Activated T-cell treated with anti-CD3 and anti-CD28 coated beads, Interleukin-2, amount 50 U/mL, for 72 hours (primary cell): ENCODE results near the gene SLC9A4. TPM values are rescaled to one million over a fixed set of nuclear protein-coding genes. Genes with fewer than 3 reads are reported as not detected.

Source experiments
- ATAC-seq, 2 donors: fragments of 150-1000 bp; cut with Tn5 transposase; replicated peaks in 1 of 2; 2 replicates each; pipeline ENCODE4 v1.10.0; 2021; ENCODE audit warnings: moderate library complexity in 2 of 2, mild to moderate bottlenecking in 1 of 2
- DNase-seq, 2 donors: peaks; one replicate each; pipeline ENCODE4 v3.0.0; 2021 to 2022; ENCODE audit warnings: mixed read lengths in 1 of 2
- H3K27ac Mint-ChIP-seq: one replicate; pipeline ENCODE4 v1.8.0; 2022; ENCODE audit warnings: mild to moderate bottlenecking, moderate library complexity, mixed read lengths
- H3K27me3 Mint-ChIP-seq: one replicate; pipeline ENCODE4 v1.8.0; 2022; ENCODE audit warnings: low read depth, mixed read lengths
- H3K36me3 Mint-ChIP-seq, 2 donors: one replicate each; pipeline ENCODE4 v1.8.0; 2022; ENCODE audit warnings: mixed read lengths in 2 of 2, mild to moderate bottlenecking in 1 of 2; ENCODE audit not compliant: insufficient read depth in 2 of 2
- H3K4me1 Mint-ChIP-seq: one replicate; pipeline ENCODE4 v1.8.0; 2022; ENCODE audit warnings: low read depth, mixed read lengths
- H3K4me3 Mint-ChIP-seq, 2 donors: one replicate each; pipeline ENCODE4 v1.8.0; 2022; ENCODE audit warnings: mild to moderate bottlenecking in 2 of 2, mixed read lengths in 2 of 2, moderate library complexity in 2 of 2
- H3K9me3 Mint-ChIP-seq, 2 donors: one replicate each; pipeline ENCODE4 v1.8.0; 2022; ENCODE audit warnings: mixed read lengths in 2 of 2
- total RNA-seq, 2 donors: library from RNA; stranded (reverse); gene quantifications; one replicate each; pipeline ENCODE4 v1.2.3, GENCODE V29; 2022

Gene SLC9A4, protein sequence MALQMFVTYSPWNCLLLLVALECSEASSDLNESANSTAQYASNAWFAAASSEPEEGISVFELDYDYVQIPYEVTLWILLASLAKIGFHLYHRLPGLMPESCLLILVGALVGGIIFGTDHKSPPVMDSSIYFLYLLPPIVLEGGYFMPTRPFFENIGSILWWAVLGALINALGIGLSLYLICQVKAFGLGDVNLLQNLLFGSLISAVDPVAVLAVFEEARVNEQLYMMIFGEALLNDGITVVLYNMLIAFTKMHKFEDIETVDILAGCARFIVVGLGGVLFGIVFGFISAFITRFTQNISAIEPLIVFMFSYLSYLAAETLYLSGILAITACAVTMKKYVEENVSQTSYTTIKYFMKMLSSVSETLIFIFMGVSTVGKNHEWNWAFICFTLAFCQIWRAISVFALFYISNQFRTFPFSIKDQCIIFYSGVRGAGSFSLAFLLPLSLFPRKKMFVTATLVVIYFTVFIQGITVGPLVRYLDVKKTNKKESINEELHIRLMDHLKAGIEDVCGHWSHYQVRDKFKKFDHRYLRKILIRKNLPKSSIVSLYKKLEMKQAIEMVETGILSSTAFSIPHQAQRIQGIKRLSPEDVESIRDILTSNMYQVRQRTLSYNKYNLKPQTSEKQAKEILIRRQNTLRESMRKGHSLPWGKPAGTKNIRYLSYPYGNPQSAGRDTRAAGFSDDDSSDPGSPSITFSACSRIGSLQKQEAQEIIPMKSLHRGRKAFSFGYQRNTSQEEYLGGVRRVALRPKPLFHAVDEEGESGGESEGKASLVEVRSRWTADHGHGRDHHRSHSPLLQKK
- total RNA-seq: under 1 TPM in 1 of 2 donors, not detected in 1; 0.14 TPM

GRCh38 chr2:102473020-102473419 lies at the start of gene SLC9A4:
TSS of gene SLC9A4 (plus strand) at chr2:102473226. CDS start at chr2:102473760, 534 bp downstream.
- no peaks in the 10 kb centered on the region for H3K4me1 Mint-ChIP-seq
- H3K27me3 Mint-ChIP-seq: peaks cover 58% of the 10 kb centered on the region

DNA sequence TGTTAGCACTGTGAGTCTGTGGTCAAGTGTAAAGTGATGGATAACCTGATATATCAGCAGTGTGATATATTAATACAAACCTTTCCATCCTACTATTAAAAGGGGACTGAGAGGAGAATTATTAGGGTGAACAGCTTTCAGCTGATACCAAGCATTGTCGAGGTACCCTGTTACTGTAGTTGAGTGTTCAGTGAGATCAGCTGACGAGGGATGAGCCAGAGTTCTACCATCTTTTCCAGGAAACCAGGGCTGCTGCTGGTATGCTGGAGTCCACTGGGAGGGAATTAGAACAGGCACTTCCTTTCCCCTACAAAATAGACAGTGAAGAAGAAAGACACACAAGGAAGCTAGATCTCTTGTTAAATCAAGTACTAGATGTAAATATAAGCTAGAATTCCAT lies 49.7 kb upstream of the SLC9A4 start:
- H3K9me3 Mint-ChIP-seq: no peaks in the 10 kb centered on the region
- no peak for ATAC-seq
- DNase-seq: no peak
- H3K4me3 Mint-ChIP-seq: peak overlapping the region; percentile 10 to 40
- peaks cover 17% of the 10 kb centered on the region for H3K27me3 Mint-ChIP-seq
- peaks cover 4 to 7% of the 10 kb centered on the region in 2 donors for H3K36me3 Mint-ChIP-seq
- H3K27ac Mint-ChIP-seq: no peak overlapping the region
- peaks cover 77% of the 10 kb centered on the region for H3K4me1 Mint-ChIP-seq

More at GRCh38 chr2:102473020-102473419, at the start of gene SLC9A4:
- DNase-seq (peak; percentile 56 to 64), ATAC-seq (peak in 1 of 2 donors; percentile 44)
- H3K9me3 Mint-ChIP-seq: peaks cover 1 to 5% of the 10 kb centered on the region in 2 donors
- peaks cover 5 to 7% of the 10 kb centered on the region in 2 donors for H3K36me3 Mint-ChIP-seq
- no peak within 1 kb of the TSS for H3K27ac Mint-ChIP-seq
- no peak within 1 kb of the TSS for H3K4me3 Mint-ChIP-seq

DNA sequence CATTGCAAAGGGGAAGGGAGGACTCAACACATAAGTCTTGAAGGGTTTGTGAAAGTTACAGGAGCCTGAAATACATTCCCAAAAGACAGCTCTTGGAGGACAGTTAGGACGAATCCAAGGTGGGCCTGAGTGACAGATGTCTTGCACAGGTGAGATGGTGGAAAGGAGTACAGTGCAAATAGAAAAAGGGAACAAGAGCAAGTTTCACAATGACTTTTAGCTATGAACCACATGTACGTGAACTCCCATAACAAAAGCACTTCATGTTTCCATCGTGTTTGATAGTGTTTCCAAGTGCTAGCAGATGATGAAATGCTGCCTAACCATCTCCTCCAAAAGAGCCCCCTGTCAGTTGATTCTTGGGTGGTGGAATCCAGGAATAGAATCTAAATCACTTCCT lies 48.3 kb upstream of the SLC9A4 start:
- ATAC-seq: peak; percentile 75 to 82
- no peaks in the 10 kb centered on the region for H3K9me3 Mint-ChIP-seq
- peaks cover 13% of the 10 kb centered on the region for H3K27me3 Mint-ChIP-seq
- H3K4me1 Mint-ChIP-seq: peaks cover 69% of the 10 kb centered on the region
- peaks cover 7% of the 10 kb centered on the region in 2 donors for H3K36me3 Mint-ChIP-seq
- DNase-seq: no peak
- H3K27ac Mint-ChIP-seq: no peak overlapping the region
- peak overlapping the region; percentile 6 to 22 for H3K4me3 Mint-ChIP-seq

- Mint-ChIP-seq H3K9me3 (peaks cover 0 to 1% of the 10 kb centered on the region in 2 donors), H3K27me3 (peaks cover 6% of the 10 kb centered on the region), H3K4me1 (peaks cover 63% of the 10 kb centered on the region), H3K27ac (no peak overlapping the region), H3K36me3 (peaks cover 7 to 8% of the 10 kb centered on the region in 2 donors), H3K4me3 (peak overlapping the region in 1 of 2 donors; percentile 13)
- ATAC-seq (no peak), DNase-seq (no peak)
Measured at GRCh38 chr2:102425441-102426132, 47.4 kb upstream of the SLC9A4 start.

GRCh38 chr2:102427249-102427648 lies 45.8 kb upstream of the SLC9A4 start:
- H3K36me3 Mint-ChIP-seq: peaks cover 7 to 10% of the 10 kb centered on the region in 2 donors
- H3K9me3 Mint-ChIP-seq: peaks cover 0 to 1% of the 10 kb centered on the region in 2 donors
- DNase-seq: no peak
- H3K4me1 Mint-ChIP-seq: peaks cover 52% of the 10 kb centered on the region
- ATAC-seq: no peak
- H3K27me3 Mint-ChIP-seq: peaks cover 6% of the 10 kb centered on the region
- H3K4me3 Mint-ChIP-seq: peak overlapping the region in 1 of 2 donors; percentile 10
- no peak overlapping the region for H3K27ac Mint-ChIP-seq

DNA sequence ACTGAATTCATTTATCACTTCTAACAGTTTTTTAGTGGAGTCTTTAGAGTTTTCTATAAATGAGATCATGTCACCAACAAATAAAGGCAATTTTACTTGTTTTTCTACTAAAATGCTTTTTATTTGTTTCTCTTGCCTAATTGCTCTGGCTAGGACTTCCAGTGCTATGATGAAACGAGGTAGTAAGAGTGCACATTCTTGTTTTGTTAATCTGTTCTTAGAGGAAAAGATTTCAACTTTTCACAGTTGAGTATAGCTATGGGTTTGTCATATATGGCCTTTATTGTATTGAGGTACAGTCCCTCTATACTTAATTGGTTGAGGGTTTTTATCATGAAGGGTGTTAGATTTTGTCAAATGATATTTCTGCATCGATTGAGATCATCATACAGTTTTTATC lies 44.5 kb upstream of the SLC9A4 start:
- Mint-ChIP-seq H3K27me3 (no peaks in the 10 kb centered on the region), H3K9me3 (peaks cover 0 to 1% of the 10 kb centered on the region in 2 donors), H3K4me3 (no peak overlapping the region), H3K27ac (peak overlapping the region; percentile 3), H3K36me3 (peaks cover 9 to 10% of the 10 kb centered on the region in 2 donors), H3K4me1 (peaks cover 39% of the 10 kb centered on the region)
- ATAC-seq (peak in 1 of 2 donors; percentile 32), DNase-seq (no peak)

DNA sequence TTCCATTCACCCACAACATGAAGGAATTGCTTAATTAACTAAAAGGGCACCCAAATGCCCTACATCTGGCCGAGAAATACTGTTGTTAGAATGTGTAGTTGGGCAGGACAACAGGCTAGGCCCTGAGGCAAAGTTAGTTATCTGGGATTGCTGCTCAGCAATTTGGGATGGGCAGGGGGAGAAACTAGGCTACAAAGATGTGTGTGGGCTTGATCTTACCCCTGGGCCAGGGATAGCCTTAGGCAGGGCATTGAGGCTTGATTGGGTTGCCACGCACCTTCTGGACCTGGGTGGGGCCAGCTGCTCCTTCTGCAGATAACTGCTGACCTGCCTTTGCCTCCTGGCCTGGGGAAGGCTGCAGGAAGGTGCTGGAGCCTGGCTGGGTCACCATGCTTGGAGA lies 40.6 kb upstream of the SLC9A4 start:
- ATAC-seq (no peak), DNase-seq (no peak)
- H3K36me3 Mint-ChIP-seq: peaks cover 9 to 10% of the 10 kb centered on the region in 2 donors
- peaks cover 0 to 1% of the 10 kb centered on the region in 2 donors for H3K9me3 Mint-ChIP-seq
- H3K4me1 Mint-ChIP-seq: peaks cover 32% of the 10 kb centered on the region
- H3K4me3 Mint-ChIP-seq: no peak overlapping the region
- no peak overlapping the region for H3K27ac Mint-ChIP-seq
- no peaks in the 10 kb centered on the region for H3K27me3 Mint-ChIP-seq

DNA sequence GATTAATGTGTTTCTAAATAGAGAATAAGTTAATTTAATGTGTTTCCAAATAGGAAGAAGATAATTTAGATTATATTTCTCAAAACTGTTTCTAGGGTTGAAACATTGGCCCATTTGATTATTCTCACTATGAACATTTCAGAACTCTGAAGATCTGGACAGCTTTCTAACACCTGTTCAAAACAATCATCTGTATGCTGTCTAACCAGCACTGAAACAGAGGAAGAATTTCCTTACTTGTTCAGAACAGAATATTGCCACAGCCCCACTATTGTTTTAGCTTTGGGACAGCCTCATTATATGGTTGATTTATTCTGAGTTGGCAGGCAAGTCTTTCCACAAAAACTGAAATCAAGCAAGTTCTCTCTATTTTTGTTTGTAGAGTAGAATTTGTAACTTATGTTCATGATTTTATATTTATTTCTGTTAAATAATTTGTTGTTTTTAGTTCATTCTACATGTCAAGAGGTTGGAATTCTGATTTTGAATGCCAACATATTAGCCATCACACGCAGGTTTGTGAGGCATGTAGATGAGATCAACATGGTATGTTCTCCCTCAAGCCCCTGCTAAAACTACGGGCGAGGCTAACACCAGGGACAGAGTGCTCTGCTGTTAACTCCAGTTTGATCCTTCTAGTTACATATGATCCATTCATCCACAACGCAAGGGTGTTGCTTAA lies 38.9 kb upstream of the SLC9A4 start:
- DNase-seq (no peak), ATAC-seq (no peak)
- no peaks in the 10 kb centered on the region for H3K27me3 Mint-ChIP-seq
- H3K4me3 Mint-ChIP-seq: no peak overlapping the region
- peaks cover 0 to 1% of the 10 kb centered on the region in 2 donors for H3K9me3 Mint-ChIP-seq
- H3K27ac Mint-ChIP-seq: no peak overlapping the region
- peaks cover 5 to 9% of the 10 kb centered on the region in 2 donors for H3K36me3 Mint-ChIP-seq
- H3K4me1 Mint-ChIP-seq: peaks cover 32% of the 10 kb centered on the region

DNA sequence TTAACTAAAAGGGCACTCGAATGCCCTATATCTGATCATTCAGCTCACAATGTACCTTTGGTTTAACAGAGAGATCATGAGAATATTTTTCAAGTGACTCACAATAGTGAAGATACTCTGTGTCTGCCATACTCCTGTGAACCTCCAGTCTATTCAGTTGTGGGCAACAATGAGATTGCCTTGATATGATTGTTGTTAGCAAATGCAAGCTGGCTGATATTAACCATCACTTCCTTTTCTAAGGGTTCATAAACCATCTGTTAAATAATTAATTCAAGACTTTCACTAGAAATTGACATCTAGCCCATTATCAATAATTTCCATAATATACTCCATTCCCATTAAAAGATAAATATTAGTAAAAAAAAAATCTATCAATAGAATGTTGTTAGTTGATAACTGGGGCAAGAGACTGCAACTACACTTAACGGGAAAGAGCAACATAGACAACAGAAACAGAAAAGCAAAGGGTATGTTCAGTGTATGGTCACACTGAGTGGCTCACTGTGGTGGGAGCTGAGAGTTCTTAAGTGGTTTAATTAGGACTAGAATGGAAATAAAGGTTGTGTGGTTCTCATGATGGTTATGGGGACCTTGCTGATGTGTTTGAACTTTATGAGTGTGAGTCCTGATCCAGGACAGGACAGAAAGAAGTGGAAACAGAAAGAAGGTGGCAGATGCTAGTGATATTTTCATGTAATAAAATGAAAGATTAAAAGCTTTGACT lies 38.2 kb upstream of the SLC9A4 start:
- DNase-seq (no peak), ATAC-seq (peak; percentile 22 to 65)
- H3K9me3 Mint-ChIP-seq: peaks cover 0 to 1% of the 10 kb centered on the region in 2 donors
- H3K27ac Mint-ChIP-seq: peak overlapping the region; percentile 12
- H3K4me3 Mint-ChIP-seq: peak overlapping the region in 1 of 2 donors; percentile 51
- H3K4me1 Mint-ChIP-seq: peaks cover 26% of the 10 kb centered on the region
- H3K27me3 Mint-ChIP-seq: no peaks in the 10 kb centered on the region
- peaks cover 5 to 7% of the 10 kb centered on the region in 2 donors for H3K36me3 Mint-ChIP-seq

- Mint-ChIP-seq H3K4me1 (peaks cover 25% of the 10 kb centered on the region), H3K4me3 (peak overlapping the region; percentile 57 to 64), H3K36me3 (peaks cover 4 to 5% of the 10 kb centered on the region in 2 donors), H3K9me3 (no peaks in the 10 kb centered on the region), H3K27me3 (no peaks in the 10 kb centered on the region), H3K27ac (peak overlapping the region; percentile 47)
- ATAC-seq (no peak), DNase-seq (no peak)
Measured at GRCh38 chr2:102435741-102436140, 37.3 kb upstream of the SLC9A4 start.

DNA sequence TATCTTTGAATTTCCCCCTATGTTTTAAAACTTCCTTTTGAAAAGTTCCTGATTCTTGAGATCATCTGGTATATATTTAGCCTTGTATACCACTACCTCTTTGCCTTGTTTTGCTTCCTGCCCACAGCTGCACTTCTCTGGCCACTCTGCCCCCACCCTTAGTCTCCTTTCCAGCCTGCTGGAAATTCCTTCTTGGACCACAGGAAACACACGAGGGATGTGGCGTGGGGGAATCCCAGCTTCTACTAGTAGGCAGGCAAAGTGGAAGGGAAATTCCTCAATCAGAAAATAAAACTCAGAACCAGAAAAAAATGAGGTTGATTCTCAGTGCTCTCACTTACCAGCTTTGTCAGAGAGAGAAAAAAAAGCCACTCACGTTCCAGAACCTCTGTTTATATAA lies 36.7 kb upstream of the SLC9A4 start:
- H3K27me3 Mint-ChIP-seq: no peaks in the 10 kb centered on the region
- ATAC-seq (no peak), DNase-seq (peak in 1 of 2 donors; percentile 30)
- H3K4me3 Mint-ChIP-seq: peak overlapping the region; percentile 57 to 64
- peaks cover 2 to 4% of the 10 kb centered on the region in 2 donors for H3K36me3 Mint-ChIP-seq
- H3K9me3 Mint-ChIP-seq: no peaks in the 10 kb centered on the region
- H3K4me1 Mint-ChIP-seq: peaks cover 22% of the 10 kb centered on the region
- H3K27ac Mint-ChIP-seq: peak overlapping the region; percentile 47

DNA sequence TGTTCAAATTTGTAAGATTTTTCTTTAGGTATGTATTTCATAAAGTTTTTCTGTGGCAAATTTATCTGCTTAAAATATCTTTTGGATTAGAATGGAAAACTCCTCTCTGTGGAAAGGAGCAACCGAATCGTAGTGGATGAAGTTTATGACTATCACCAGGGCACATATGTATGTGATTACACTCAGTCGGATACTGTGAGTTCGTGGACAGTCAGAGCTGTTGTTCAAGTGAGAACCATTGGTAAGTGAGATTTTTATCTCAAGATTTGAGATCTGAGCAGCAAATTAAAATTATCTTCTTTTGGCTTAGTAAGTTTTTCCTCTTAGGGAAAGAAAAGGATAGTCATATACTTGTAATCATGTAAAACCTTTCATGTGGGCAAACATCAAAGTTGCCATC lies 35.9 kb upstream of the SLC9A4 start:
- Mint-ChIP-seq H3K27me3 (no peaks in the 10 kb centered on the region), H3K9me3 (no peaks in the 10 kb centered on the region), H3K4me1 (peaks cover 19% of the 10 kb centered on the region), H3K27ac (peak overlapping the region; percentile 63), H3K36me3 (peaks cover 0 to 4% of the 10 kb centered on the region in 2 donors), H3K4me3 (peak overlapping the region; percentile 53 to 75)
- ATAC-seq: peak; percentile 57 to 61
- DNase-seq: no peak
